Stimulated activated CD4-positive, alpha-beta T cell treated with anti-CD3 and anti-CD28 coated beads, Interleukin-4, amount 100 ng/mL, for 4 hours (primary cell): ENCODE results near the gene SLC25A45.
"Not testable (repeated sequence)": the region's sequence is repeated elsewhere in the genome, so short reads cannot be mapped to it uniquely, and the experiment has no call there.

Experiments used
- DNase-seq, 2 experiments: peaks; one replicate each; pipeline ENCODE4 v3.0.0-alpha.2; 2020

Gene SLC25A45

DNA sequence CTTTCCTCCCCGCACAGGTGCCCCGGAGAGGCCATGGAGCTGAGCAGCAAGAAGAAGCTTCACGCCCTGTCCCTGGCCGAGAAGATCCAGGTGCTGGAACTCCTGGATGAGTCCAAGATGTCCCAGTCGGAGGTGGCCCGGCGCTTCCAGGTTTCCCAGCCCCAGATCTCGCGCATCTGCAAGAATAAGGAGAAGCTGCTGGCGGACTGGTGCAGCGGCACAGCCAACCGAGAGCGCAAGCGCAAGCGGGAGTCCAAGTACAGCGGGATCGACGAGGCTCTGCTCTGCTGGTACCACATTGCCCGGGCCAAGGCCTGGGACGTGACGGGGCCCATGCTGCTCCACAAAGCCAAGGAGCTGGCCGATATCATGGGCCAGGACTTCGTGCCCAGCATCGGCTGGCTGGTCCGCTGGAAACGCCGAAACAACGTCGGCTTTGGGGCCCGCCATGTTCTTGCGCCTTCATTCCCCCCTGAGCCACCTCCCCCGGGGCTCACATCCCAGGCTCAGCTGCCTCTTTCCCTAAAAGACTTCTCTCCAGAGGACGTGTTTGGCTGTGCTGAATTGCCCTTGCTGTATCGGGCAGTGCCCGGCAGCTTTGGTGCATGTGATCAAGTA, 26.6 kb downstream of the SLC25A45 start:
- DNase-seq: no peak

- peak; percentile 45 to 71 for DNase-seq
Measured at GRCh38 chr11:65355013-65355775, 27.3 kb downstream of the SLC25A45 start.

DNA sequence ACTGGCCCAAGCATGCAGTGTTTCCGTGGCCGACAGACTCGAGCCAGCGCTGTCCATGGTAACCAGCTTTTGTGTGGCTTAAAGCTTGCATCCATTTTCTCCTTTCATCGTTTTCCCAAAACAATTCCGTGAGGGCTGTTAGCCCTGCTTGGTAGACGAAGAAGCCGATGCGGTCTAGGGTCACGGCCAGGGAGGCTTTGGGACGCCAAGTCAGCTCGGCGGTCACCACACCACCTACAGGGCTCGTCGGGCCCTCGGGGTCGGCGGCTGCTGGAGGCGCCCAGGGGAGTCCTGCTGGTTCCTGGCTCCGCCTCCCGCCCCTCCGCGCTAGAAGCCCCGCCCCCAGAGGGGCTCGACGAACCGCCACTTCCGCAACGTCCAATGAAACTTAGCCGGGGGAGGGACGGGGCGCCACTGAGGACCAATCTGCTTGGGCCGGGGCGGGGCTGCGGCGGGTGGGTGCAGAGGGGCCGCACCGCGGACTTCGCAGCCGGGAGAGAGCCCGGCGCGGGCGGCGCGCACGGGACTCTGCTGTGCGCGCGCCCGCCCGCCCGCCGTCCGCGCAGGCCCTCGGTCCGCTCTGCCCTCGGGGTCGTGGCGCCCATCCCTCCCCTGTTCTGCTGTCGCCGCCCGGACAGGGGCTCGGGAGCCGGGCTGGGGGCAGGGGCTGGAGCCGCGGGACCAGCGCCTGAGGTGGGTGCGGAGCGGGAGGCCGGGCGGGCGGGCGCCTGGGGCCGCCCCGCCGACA, 28.0 kb downstream of the SLC25A45 start, which contains the start of gene TIGD3:
Gene TIGD3, plus strand, starts transcription at position 487 of the 748 bp plus-strand sequence. CDS start 1,058 bp downstream, outside the sequence.
- peak; percentile 95 to 97 for DNase-seq

DNA sequence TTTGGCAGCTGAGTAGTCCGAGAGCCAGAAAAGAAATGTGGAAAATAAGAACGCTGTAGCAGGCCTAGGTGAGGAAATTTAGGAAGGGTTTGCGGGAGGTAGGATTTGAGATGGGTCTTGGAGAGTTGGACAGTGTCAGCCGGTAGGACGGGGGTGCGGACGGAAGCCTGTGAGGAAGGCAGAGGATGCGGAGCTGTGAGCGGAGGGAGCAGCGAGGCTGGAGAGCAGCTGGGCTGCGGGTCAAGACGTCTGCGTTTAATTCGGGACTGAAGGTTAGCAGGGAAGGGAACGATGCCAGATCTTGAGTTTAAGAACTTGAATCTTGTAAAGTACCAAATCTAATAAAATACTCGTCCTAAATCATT, 28.6 kb downstream of the SLC25A45 start:
- DNase-seq: no peak

DNA sequence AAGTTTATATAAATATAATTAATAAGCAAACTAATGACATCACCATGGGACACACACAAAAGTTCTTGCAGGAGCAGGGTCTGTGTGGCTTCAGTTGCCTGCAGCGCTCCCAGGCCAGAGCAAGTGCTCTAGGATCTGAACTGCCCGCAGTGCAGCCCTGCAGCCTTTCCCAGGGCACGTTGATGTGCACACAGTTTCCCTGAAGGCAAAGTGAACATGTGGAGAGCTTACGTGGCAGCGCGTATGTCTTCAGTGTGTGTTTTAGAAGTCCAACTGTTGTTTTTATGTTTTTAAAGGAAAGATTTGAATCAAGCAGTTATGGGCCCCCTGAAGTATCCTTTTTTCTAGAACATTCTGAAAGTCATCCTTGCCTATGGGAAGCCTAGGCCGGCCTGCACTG, 29.1 kb downstream of the SLC25A45 start:
- DNase-seq: no peak

DNA sequence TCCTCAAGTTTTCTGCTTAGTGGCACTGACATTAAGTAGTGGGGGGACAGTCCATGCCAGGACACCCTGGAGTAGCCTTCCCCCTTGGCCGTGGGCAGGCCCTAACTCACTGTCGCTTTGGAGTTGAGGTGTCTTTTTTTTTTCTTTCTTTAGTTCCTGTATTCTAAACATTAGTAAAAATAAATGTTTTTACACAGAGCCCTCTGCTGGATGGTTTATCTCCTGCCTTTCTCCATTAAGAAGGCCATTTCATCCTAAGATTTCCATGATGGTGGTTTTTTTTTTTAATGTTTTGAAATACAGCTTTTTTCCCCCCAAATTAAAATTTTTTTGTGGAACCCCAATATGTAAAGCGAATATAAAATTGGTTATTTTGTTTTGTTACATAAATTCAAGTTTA, 29.7 kb downstream of the SLC25A45 start:
- DNase-seq: no peak

GRCh38 chr11:65351511-65351910, 30.9 kb downstream of the SLC25A45 start:
- DNase-seq: no peak

DNA sequence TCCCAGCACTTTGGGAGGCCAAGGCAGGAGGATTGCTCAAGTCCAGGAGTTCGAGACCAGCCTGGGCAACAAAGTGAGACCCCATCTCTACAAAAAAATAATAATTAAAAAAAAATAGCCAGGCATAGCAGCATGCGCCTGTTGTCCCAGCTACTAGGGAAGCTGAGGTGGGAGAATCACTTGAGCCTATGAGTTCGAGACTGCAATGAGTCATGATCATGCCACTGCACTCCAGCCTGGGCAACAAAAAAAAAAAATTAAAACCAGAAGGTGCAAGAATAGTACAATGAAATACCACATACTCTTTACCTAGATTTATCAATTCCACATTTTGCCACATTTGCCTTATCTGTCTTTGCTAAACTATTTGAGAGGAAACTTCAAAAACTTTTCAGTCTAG, 40.6 kb downstream of the SLC25A45 start:
- no peak for DNase-seq

- DNase-seq: no peak
Measured at GRCh38 chr11:65340226-65340625, 42.2 kb downstream of the SLC25A45 start.

- DNase-seq: no peak
Measured at GRCh38 chr11:65338676-65339075, 43.8 kb downstream of the SLC25A45 start.

GRCh38 chr11:65334696-65335295, 47.6 kb downstream of the SLC25A45 start:
- no peak for DNase-seq

DNA sequence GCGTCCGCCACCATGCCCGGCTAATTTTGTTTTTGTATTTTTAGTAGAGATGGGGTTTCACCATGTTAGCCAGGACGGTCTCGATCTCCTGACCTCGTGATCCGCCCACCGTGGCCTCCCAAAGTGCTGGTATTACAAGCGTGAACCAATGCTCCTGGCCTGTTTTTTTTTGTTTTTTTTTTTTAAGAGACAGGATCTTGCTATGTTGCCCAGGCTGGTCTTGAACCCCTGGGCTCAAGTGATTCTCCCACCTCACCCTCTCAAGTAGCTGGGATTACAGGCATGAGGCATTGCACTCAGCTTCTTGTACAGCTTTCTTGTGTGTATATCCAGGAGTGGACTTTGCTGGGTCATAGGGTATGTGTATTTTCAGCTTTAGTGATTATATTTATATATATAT, 49.9 kb downstream of the SLC25A45 start:
- DNase-seq: not testable (repeated sequence)

- no peak for DNase-seq
Measured at GRCh38 chr11:65330544-65330943, 51.9 kb downstream of the SLC25A45 start.

- DNase-seq: peak; percentile 70 to 77
Measured at GRCh38 chr11:65329944-65330403, 52.5 kb downstream of the SLC25A45 start.

DNA sequence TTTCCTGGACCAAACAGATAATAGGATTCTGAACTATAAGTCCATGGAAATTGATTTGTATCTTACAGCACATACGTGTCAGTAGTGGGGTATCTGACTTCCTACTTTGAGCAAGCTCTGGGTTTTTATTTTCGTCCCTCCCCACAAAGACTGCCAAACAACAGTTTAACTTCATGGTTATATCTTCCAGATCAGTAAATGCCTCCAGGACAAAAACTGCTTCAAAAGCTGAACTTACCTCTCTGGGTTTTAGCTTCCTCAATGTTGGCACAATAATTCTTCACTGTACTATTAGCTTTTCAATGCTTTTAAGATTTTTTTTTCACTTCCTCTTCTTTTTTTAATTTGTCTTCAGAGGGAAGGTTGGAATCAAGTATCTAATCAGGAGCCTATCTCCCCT, 53.0 kb downstream of the SLC25A45 start:
- no peak for DNase-seq

GRCh38 chr11:65327021-65327420, 55.4 kb downstream of the SLC25A45 start:
- DNase-seq: no peak

DNA sequence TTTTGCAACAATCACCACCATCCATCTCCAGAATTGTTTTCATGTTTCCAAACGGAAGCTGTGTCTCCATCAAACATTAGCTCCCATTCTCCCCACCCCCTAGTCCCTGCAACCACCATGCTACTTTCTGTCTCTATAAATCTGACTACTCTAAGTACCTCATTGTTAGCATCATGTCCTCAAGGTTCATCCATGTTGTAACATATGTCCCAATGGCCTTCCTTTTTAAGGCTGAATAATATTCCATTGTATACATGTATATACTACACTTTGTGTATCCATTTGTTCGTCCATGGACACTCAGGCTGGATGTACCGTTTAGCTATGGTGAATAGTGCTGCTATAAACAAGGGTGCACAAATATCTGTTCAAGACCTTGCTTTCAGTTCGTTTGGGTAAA, 57.0 kb downstream of the SLC25A45 start:
- DNase-seq: no peak
